H9 (cell line): ENCODE data around the gene HECW1. TPM values are rescaled to one million over a fixed set of nuclear protein-coding genes. Genes with fewer than 3 reads are reported as not detected.

ENCODE experiments used
- DNase-seq: peaks from one replicate; pipeline ENCODE4 v3.0.0-alpha.2; 2017
- H2AFZ ChIP-seq: one replicate; pipeline ENCODE4 v1.6.1; 2013; ENCODE audit warnings: mild to moderate bottlenecking, low read length, control low read depth, moderate library complexity
- H2AK5ac ChIP-seq: 2 replicates; pipeline ENCODE4 v1.6.1; 2013; ENCODE audit warnings: low read length, control low read depth, mixed read lengths; ENCODE audit not compliant: insufficient read length
- H2BK120ac ChIP-seq: one replicate; pipeline ENCODE4 v1.6.1; 2013; ENCODE audit warnings: low read depth, mild to moderate bottlenecking, low read length, control low read depth, inconsistent platforms; ENCODE audit not compliant: poor library complexity, severe bottlenecking
- H2BK12ac ChIP-seq: 2 replicates; pipeline ENCODE4 v1.6.1; 2013; ENCODE audit warnings: low read length, control low read depth, mixed read lengths, low read depth; ENCODE audit not compliant: insufficient read length
- H2BK15ac ChIP-seq: 2 replicates; pipeline ENCODE4 v1.6.1; 2013; ENCODE audit warnings: low read depth, low read length, control low read depth
- H2BK20ac ChIP-seq: one replicate; pipeline ENCODE4 v1.6.1; 2013; ENCODE audit warnings: low read depth, mild to moderate bottlenecking, low read length, control low read depth, inconsistent platforms; ENCODE audit not compliant: poor library complexity, severe bottlenecking
- H2BK5ac ChIP-seq: 2 replicates; pipeline ENCODE4 v1.6.1; 2013; ENCODE audit warnings: low read length, control low read depth, mixed read lengths; ENCODE audit not compliant: insufficient read length
- H3K14ac ChIP-seq: 2 replicates; pipeline ENCODE4 v1.6.1; 2013; ENCODE audit warnings: low read length, control low read depth; ENCODE audit not compliant: insufficient read depth
- H3K18ac ChIP-seq: 2 replicates; pipeline ENCODE4 v1.6.1; 2013; ENCODE audit warnings: low read depth, mild to moderate bottlenecking, mixed read lengths, low read length, control low read depth; ENCODE audit not compliant: insufficient read length
- H3K23ac ChIP-seq: 2 replicates; pipeline ENCODE4 v1.6.1; 2013; ENCODE audit warnings: low read length, control low read depth, mixed read lengths, low read depth; ENCODE audit not compliant: insufficient read length
- H3K23me2 ChIP-seq: 2 replicates; pipeline ENCODE4 v1.6.1; 2013; ENCODE audit warnings: low read depth, mild to moderate bottlenecking, mixed read lengths, low read length, control low read depth; ENCODE audit not compliant: insufficient read length, poor library complexity, severe bottlenecking
- H3K27ac ChIP-seq: 2 replicates; pipeline ENCODE4 v1.5.1; 2013; ENCODE audit warnings: low read length, control low read depth, mixed read lengths, low read depth; ENCODE audit not compliant: insufficient read length
- H3K27me3 ChIP-seq: 2 replicates; pipeline ENCODE4 v1.6.1; 2013; ENCODE audit warnings: low read length, control low read depth, inconsistent platforms; ENCODE audit not compliant: insufficient read depth
- H3K4ac ChIP-seq: 2 replicates; pipeline ENCODE4 v1.6.1; 2013; ENCODE audit warnings: low read depth, mild to moderate bottlenecking, control low read depth, inconsistent platforms, low read length, moderate library complexity
- H3K4me1 ChIP-seq: 2 replicates; pipeline ENCODE4 v1.6.1; 2013; ENCODE audit warnings: low read length, control low read depth, inconsistent platforms; ENCODE audit not compliant: insufficient read depth
- H3K4me2 ChIP-seq: 2 replicates; pipeline ENCODE4 v1.6.1; 2013; ENCODE audit warnings: low read length, control low read depth, mixed read lengths; ENCODE audit not compliant: insufficient read length, insufficient read depth
- H3K56ac ChIP-seq: 2 replicates; pipeline ENCODE4 v1.6.1; 2013; ENCODE audit warnings: low read depth, mild to moderate bottlenecking, mixed read lengths, low read length, control low read depth; ENCODE audit not compliant: insufficient read length
- H3K79me1 ChIP-seq: 2 replicates; pipeline ENCODE4 v1.6.1; 2013; ENCODE audit warnings: low read depth, mild to moderate bottlenecking, moderate library complexity, low read length, control low read depth, inconsistent platforms; ENCODE audit not compliant: insufficient read depth, poor library complexity, severe bottlenecking
- H3K79me2 ChIP-seq: 2 replicates; pipeline ENCODE4 v1.6.1; 2013; ENCODE audit warnings: low read length, control low read depth, inconsistent platforms; ENCODE audit not compliant: insufficient read depth
- H3K9ac ChIP-seq: 2 replicates; pipeline ENCODE4 v1.6.1; 2013; ENCODE audit warnings: low read length, control low read depth, mixed read lengths; ENCODE audit not compliant: insufficient read length; ENCODE audit errors: extremely low read depth
- H3K9me3 ChIP-seq: one replicate; pipeline ENCODE4 v1.6.1; 2013; ENCODE audit warnings: low read depth, low read length, inconsistent platforms; ENCODE audit not compliant: control insufficient read depth
- H3T11ph ChIP-seq: one replicate; pipeline ENCODE4 v1.6.1; 2013; ENCODE audit warnings: mild to moderate bottlenecking, low read length, control low read depth, inconsistent platforms
- H4K20me1 ChIP-seq: one replicate; pipeline ENCODE4 v1.6.1; 2013; ENCODE audit not compliant: control insufficient read depth, insufficient read length, insufficient read depth
- H4K5ac ChIP-seq: 2 replicates; pipeline ENCODE4 v1.6.1; 2013; ENCODE audit warnings: low read depth, mild to moderate bottlenecking, mixed read lengths, low read length, control low read depth; ENCODE audit not compliant: insufficient read length
- H4K8ac ChIP-seq: replicated peaks from 2 replicates; pipeline ENCODE4 v1.6.1; 2013; ENCODE audit warnings: low read length, control low read depth, mixed read lengths, low read depth; ENCODE audit not compliant: insufficient read length
- H4K91ac ChIP-seq: 2 replicates; pipeline ENCODE4 v1.6.1; 2013; ENCODE audit warnings: low read depth, mild to moderate bottlenecking, moderate library complexity, mixed read lengths, low read length, control low read depth; ENCODE audit not compliant: insufficient read length
- H3K27ac Mint-ChIP-seq, 3 experiments: 2 replicates in 2 of 3; 3 replicates in 1 of 3; pipeline ENCODE4 v1.8.0; 2020 to 2021; ENCODE audit warnings: mixed read lengths in 3 of 3, mild to moderate bottlenecking in 1 of 3, moderate library complexity in 1 of 3
- H3K27me3 Mint-ChIP-seq: 2 replicates; pipeline ENCODE4 v1.8.0; 2021; ENCODE audit warnings: low read depth, mild to moderate bottlenecking, moderate library complexity, mixed read lengths
- H3K36me3 Mint-ChIP-seq, 3 experiments: 2 replicates in 2 of 3; 3 replicates in 1 of 3; pipeline ENCODE4 v1.8.0; 2020 to 2021; ENCODE audit warnings: low read depth in 3 of 3, mixed read lengths in 3 of 3; ENCODE audit not compliant: insufficient read depth in 1 of 3
- H3K4me1 Mint-ChIP-seq, 2 experiments: 2 replicates each; pipeline ENCODE4 v1.8.0; 2020; ENCODE audit warnings: mixed read lengths in 2 of 2
- H3K4me3 Mint-ChIP-seq, 2 experiments: 2 replicates in 1 of 2; 3 replicates in 1 of 2; pipeline ENCODE4 v1.8.0; 2020 to 2021; ENCODE audit warnings: mild to moderate bottlenecking in 2 of 2, mixed read lengths in 2 of 2, moderate library complexity in 1 of 2
- H3K9me3 Mint-ChIP-seq, 2 experiments: 2 replicates in 1 of 2; 3 replicates in 1 of 2; pipeline ENCODE4 v1.8.0; 2020; ENCODE audit warnings: mild to moderate bottlenecking in 2 of 2, mixed read lengths in 2 of 2, moderate library complexity in 1 of 2
- CTCF ChIP-seq: fragments of 200-600 bp; sonication (generic); conservative IDR thresholded peaks from 3 replicates; pipeline ENCODE4 v1.8.0; 2021; ENCODE audit warnings: antibody characterized with exemption, mild to moderate bottlenecking
- WGBS: extraction: QIAGEN DNeasy Blood & Tissue Kit; methylation state at CpG from one replicate; pipeline ENCODE4 v1.1.7; 2013; ENCODE audit warnings: missing lambda C conversion rate, low lambda C conversion rate, mixed read lengths; ENCODE audit not compliant: insufficient read length; ENCODE audit errors: extremely low coverage; 5-methylcytosine and 5-hydroxymethylcytosine counted together
- total RNA-seq: library from RNA; stranded (reverse); gene quantifications from 2 replicates; pipeline ENCODE4 v1.2.1, GENCODE V29; 2021

The HECW1 gene
- total RNA-seq, 1 experiment from 2014 or later: 5.0 TPM

GRCh38 chr7:43491984-43492383 is 379.5 kb downstream of the HECW1 start:
- Histone ChIP-seq H3K56ac (no peak overlapping the region), H2AFZ (no peak overlapping the region), H2AK5ac (no peak overlapping the region), H2BK12ac (no peak overlapping the region), H2BK5ac (no peak overlapping the region), H3K79me1 (no peaks in the 10 kb centered on the region), H3K4ac (no peak overlapping the region), H2BK120ac (no peak overlapping the region), H4K8ac (no peak overlapping the region), H2BK20ac (no peak overlapping the region), H3K9me3 (no peaks in the 10 kb centered on the region), H3K14ac (no peak overlapping the region), H3K27ac (no peak overlapping the region), H3K23me2 (no peaks in the 10 kb centered on the region), H4K5ac (no peak overlapping the region), H4K91ac (no peak overlapping the region), H3K9ac (no peak overlapping the region), H4K20me1 (no peaks in the 10 kb centered on the region), H3K27me3 (no peaks in the 10 kb centered on the region), H3K4me1 (peaks cover 4% of the 10 kb centered on the region; the same call in 1 of the 2 replicates), H3K79me2 (no peaks in the 10 kb centered on the region), H2BK15ac (no peak overlapping the region), H3K18ac (no peak overlapping the region), H3K4me2 (no peak overlapping the region), H3T11ph (no peak overlapping the region), H3K23ac (no peak overlapping the region)
- Mint-ChIP-seq H3K4me1 (0 out of 4 replicates have a peak, but pooled peaks cover 0 to 2% of the 10 kb centered on the region in 2 experiments), H3K27ac (no peak overlapping the region; a peak in 1 of 7 replicates), H3K27me3 (no peaks in the 10 kb centered on the region), H3K9me3 (no peaks in the 10 kb centered on the region), H3K36me3 (no peaks in the 10 kb centered on the region), H3K4me3 (no peak overlapping the region)
- DNase-seq: no peak
- no CpG with 5 or more reads among the region's 2 CpGs for WGBS
- TF ChIP-seq CTCF: no peak
